SK-N-MC (cell line): ENCODE results near the gene BAZ1A.

ENCODE experiments used
- EZH2 ChIP-seq: fragments of 200-600 bp; sonication (generic); IDR thresholded peaks from one replicate; pipeline ENCODE4 v1.6.1; 2017; ENCODE audit warnings: antibody characterized with exemption
- FOXP2 ChIP-seq: optimal IDR thresholded peaks from 2 replicates; pipeline ENCODE3; 2011; ENCODE audit warnings: mild to moderate bottlenecking, moderate library complexity; ENCODE audit not compliant: insufficient read depth; ENCODE audit errors: extremely low read length, control extremely low read depth
- POLR2AphosphoS5 ChIP-seq: IDR thresholded peaks from 2 replicates; pipeline ENCODE4 v1.6.1; 2012; ENCODE audit warnings: mild to moderate bottlenecking, low read depth, low read length, borderline replicate concordance

- TF ChIP-seq EZH2 (no peak), POLR2AphosphoS5 (no peak), FOXP2 (no peak)
Measured at GRCh38 chr14:34826661-34827060, 48.5 kb downstream of the BAZ1A start.
